Neutrophil (primary cell): ENCODE results near the gene SPTBN1.

ENCODE experiments used
- H3K27ac ChIP-seq: fragments of 200-600 bp; sonication (generic); 2 replicates; pipeline ENCODE4 v1.5.1; 2016; ENCODE audit warnings: mild to moderate bottlenecking, moderate library complexity
- H3K27me3 ChIP-seq: fragments of 200-600 bp; sonication (generic); 2 replicates; pipeline ENCODE4 v1.6.0; 2016; ENCODE audit warnings: mild to moderate bottlenecking
- H3K36me3 ChIP-seq: fragments of 200-600 bp; sonication (generic); 2 replicates; pipeline ENCODE4 v1.5.1; 2017
- H3K4me1 ChIP-seq, 2 experiments: fragments of 200-600 bp in 1 of 2; sonication (generic) in 1 of 2; 1 replicate in 1 of 2; 2 replicates in 1 of 2; pipeline versions ENCODE4 v1.5.1 to v1.6.1; 2013 to 2016; ENCODE audit warnings: low read depth in 1 of 2, low read length in 1 of 2, mild to moderate bottlenecking in 1 of 2, moderate library complexity in 1 of 2; ENCODE audit not compliant: control insufficient read depth in 1 of 2, insufficient read depth in 1 of 2
- H3K4me3 ChIP-seq, 2 experiments: fragments of 200-600 bp in 1 of 2; sonication (generic) in 1 of 2; 1 replicate in 1 of 2; 2 replicates in 1 of 2; pipeline ENCODE4 v1.5.1; 2013 to 2016; ENCODE audit warnings: low read depth in 1 of 2, low read length in 1 of 2, mild to moderate bottlenecking in 1 of 2, moderate library complexity in 1 of 2
- H3K9me3 ChIP-seq: fragments of 200-600 bp; sonication (generic); 2 replicates; pipeline ENCODE4 v1.5.1; 2016
- TF ChIP-seq, protein P1 (sequence below): fragments of 200-600 bp; sonication (generic); IDR thresholded peaks from 2 replicates; pipeline ENCODE4 v1.5.1; 2016; ENCODE audit warnings: antibody characterized with exemption

SPTBN1 gene

DNA sequence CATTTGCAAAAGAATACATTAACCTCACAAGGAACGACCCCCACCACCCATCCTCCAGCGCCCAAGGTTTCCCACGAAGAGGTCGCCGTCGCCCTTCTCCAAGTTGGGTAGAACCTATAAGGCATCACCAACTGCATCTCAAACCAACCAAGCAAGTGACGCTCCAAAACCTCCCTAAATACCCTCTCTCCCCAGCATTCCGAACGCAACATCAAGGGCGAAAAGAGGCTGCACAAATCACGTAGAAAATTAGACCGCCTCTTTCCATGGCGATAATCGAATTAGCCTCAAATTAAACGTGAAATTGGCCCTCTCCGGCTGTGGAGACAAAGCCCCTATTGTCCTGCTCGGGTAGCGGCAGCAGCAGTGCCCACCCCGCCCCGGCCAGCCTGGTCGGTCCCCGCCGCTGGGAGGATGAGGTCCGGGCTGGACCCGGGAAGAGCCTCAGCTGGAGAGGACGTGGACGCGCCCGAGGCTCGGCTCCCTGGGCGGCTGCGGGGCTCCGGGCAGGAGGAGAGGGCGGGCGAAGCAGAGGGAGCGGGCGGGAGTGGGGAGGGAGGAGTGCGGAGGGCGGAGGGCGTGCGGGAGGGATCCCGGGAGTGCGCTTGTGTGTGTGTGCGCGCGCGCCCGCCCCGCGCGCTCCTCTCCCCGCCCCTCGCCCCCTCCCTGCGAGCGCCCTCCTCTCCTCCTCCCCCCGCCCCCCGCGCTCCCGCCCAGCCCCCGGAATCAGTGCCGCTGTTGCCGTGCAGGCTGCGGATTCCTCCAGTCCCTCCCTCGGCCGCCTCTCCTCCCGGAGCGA, at the start of gene SPTBN1:
Gene SPTBN1 (plus strand): TSS at position 765 of the 799 bp plus-strand sequence. CDS start 70,092 bp downstream, outside the sequence.
- peaks cover 36 to 51% of the 10 kb centered on the region in 2 experiments for H3K4me1 ChIP-seq
- H3K4me3 ChIP-seq: peak within 1 kb of the TSS; percentile 46 to 50
- TF ChIP-seq, protein P1, sequence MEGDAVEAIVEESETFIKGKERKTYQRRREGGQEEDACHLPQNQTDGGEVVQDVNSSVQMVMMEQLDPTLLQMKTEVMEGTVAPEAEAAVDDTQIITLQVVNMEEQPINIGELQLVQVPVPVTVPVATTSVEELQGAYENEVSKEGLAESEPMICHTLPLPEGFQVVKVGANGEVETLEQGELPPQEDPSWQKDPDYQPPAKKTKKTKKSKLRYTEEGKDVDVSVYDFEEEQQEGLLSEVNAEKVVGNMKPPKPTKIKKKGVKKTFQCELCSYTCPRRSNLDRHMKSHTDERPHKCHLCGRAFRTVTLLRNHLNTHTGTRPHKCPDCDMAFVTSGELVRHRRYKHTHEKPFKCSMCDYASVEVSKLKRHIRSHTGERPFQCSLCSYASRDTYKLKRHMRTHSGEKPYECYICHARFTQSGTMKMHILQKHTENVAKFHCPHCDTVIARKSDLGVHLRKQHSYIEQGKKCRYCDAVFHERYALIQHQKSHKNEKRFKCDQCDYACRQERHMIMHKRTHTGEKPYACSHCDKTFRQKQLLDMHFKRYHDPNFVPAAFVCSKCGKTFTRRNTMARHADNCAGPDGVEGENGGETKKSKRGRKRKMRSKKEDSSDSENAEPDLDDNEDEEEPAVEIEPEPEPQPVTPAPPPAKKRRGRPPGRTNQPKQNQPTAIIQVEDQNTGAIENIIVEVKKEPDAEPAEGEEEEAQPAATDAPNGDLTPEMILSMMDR: no peak
- H3K9me3 ChIP-seq: no peaks in the 10 kb centered on the region
- no peaks in the 10 kb centered on the region for H3K36me3 ChIP-seq
- no peak within 1 kb of the TSS for H3K27ac ChIP-seq
- H3K27me3 ChIP-seq: peaks cover 74% of the 10 kb centered on the region

DNA sequence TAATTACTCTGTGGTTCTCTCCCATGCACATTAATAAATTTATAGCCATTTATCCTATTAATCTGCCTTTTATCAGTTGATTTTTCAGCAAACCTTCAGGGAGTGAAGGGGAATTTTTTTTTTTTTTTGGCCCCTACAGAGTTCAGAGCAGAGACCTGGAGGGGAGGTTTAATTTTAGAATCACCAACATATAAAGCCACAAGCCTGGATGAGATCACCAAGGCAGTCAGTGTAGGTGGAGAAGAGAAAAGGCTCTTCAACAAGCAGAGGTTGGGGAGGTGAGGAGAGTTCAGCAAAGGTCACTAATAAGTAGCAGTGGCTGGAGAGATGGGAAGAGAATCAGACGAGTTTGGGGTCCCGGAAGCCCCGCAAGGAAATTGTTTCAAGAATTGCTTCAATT, 48.4 kb upstream of the SPTBN1 start:
- Histone ChIP-seq H3K27ac (no peak overlapping the region), H3K4me1 (no peaks in the 10 kb centered on the region), H3K4me3 (no peak overlapping the region), H3K9me3 (no peaks in the 10 kb centered on the region), H3K36me3 (no peaks in the 10 kb centered on the region), H3K27me3 (peaks cover 27% of the 10 kb centered on the region)
- TF ChIP-seq, protein P1: no peak

DNA sequence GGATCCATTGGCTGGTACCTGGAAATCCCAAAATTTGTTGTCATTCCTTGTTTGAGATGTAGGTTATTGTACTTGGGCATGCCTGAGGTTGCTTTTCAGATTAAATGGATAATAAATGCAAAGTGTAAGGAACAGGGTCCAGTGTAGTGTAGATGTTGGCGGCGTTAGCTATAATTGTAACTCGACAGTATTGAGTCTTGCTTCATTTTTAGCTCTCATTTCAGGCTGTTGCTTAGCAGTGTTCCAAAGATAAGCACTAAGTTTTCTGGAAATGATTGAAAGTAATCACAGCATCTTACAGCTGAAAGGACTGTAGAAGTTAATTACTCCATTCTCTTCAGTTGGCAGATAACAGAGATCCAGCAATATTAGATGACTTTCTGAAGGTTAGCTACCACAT, 47.8 kb upstream of the SPTBN1 start:
- TF ChIP-seq, protein P1: no peak
- no peaks in the 10 kb centered on the region for H3K4me1 ChIP-seq
- H3K27ac ChIP-seq: no peak overlapping the region

DNA sequence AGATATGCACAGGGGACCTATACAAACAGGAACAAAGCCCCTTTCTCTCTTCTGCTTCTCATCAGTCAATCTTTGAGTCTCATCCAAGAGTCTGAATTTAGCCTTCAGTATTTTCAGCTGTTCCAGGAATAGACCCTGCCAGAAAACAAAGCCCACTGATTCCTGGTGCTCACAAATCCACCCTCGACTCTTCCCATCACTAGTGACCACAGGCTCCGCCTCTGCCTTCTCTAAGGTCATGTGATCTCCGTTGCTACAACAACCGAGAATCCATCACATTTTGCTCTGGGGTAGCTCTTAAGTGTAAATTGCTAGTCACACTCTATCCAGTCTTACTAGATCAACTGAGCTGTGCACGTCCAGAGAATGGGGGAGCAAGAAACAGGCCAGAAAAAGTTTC, 46.4 kb upstream of the SPTBN1 start:
- Histone ChIP-seq H3K4me3 (no peak overlapping the region), H3K4me1 (no peaks in the 10 kb centered on the region), H3K27ac (no peak overlapping the region), H3K9me3 (no peaks in the 10 kb centered on the region), H3K36me3 (no peaks in the 10 kb centered on the region), H3K27me3 (peaks cover 17% of the 10 kb centered on the region)
- TF ChIP-seq, protein P1: no peak

More for the DNA sequence above, 47.8 kb upstream of the SPTBN1 start:
- H3K4me3 ChIP-seq: no peak overlapping the region
- peaks cover 21% of the 10 kb centered on the region for H3K27me3 ChIP-seq
- H3K9me3 ChIP-seq: no peaks in the 10 kb centered on the region
- H3K36me3 ChIP-seq: no peaks in the 10 kb centered on the region

DNA sequence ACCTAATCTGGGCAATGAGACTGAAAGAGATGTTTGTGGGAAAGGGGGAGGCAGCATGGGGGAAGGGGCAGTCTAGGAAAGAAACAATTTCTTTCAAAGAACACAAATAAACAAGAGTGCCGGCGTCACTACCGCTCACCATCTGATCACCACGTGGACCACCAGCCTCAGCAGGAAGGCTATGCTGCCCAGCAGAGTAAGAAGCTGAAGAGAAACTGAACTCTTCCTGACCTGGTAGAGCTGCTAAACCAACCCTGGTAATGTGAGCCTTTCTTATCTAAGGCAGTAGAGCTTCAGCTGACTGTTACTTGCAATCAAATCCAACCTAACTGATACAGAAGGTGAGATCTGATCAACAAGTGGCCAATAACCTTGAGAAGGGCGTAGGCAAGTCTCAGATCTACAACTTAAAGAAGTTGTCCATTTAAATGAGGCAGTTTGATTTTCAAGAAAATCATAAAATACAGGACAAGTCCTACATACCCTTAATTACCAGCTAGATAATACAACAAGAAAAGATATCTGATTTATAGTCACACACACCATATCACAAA, 44.2 kb upstream of the SPTBN1 start:
- no peaks in the 10 kb centered on the region for H3K36me3 ChIP-seq
- H3K4me3 ChIP-seq: no peak overlapping the region
- no peak overlapping the region for H3K27ac ChIP-seq
- no peaks in the 10 kb centered on the region for H3K9me3 ChIP-seq
- H3K27me3 ChIP-seq: peaks cover 39% of the 10 kb centered on the region
- no peaks in the 10 kb centered on the region for H3K4me1 ChIP-seq
- TF ChIP-seq, protein P1: no peak
